Nasal cavity respiratory epithelium epithelial cell of viscerocranial mucosa (primary cell): ENCODE results near the gene FAM210A. TPM values are rescaled to one million over a fixed set of nuclear protein-coding genes. Genes with fewer than 3 reads are reported as not detected.

ENCODE experiments used
- total RNA-seq: library from RNA; depleted of rRNA; stranded (reverse); fragments of >200 nt; gene quantifications from 2 replicates; pipeline ENCODE4 v1.2.3, GENCODE V29; 2014

The FAM210A gene
- 56.7 and 98.0 TPM in 2 replicates for total RNA-seq

DNA sequence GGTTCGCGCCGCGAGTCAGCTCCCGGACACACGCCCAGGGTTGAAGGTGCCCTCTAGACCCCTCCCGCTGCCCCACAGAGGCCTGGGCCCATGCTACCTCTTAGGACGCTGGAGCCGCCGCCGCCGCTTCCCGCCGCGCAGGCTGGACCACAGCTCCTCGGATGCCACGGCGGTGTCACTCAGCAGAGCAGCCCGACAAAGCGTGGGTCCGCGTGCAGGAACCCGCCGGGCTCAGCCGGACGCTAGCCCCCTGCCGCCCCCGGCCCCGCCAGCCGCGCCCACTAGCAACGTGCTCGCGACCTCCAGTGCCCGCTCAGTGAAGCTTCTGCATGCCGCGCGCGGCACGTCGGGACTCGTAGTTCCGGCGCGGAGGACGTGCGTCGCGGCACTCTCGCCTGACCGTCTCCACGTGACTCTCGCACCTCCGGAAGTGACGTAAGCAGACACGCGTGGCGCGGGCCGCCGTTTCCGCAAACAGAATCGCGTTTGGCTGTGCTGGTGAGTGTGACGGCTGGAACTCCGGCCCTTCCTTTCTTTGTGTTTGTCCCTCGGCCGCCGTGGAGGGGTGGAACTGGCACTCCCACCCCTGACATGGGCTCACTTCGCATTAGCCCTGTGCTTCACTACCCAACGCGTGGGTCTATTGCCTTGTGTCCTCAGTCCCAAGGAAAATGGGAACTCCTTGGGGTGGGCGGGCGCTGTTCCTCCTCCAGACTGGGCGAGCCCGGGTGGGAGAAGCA is at the start of gene FAM210A, which contains the start of gene RNMT:
TSS of gene FAM210A (minus strand) at position 327 of the 740 bp plus-strand sequence. CDS start 44,481 bp downstream, outside the sequence.
TSS of gene RNMT (plus strand) at position 442 of the 740 bp plus-strand sequence. CDS start 4,845 bp downstream, outside the sequence.

Other genes with a start within 250 kb of the FAM210A start
- 42.0 and 58.2 TPM in 2 replicates for gene RNMT, start 115 bp upstream of the FAM210A start, total RNA-seq
- not detected in 2 replicates for gene MC5R, start 97.6 kb upstream of the FAM210A start, total RNA-seq
- gene MC2R, start 189.0 kb upstream of the FAM210A start, total RNA-seq = not detected in 2 replicates